Occipital lobe (tissue), 2 donors: Measurements from ENCODE around the gene KRTAP9-7. TPM values are rescaled to one million over a fixed set of nuclear protein-coding genes. Genes with fewer than 3 reads are reported as not detected.
"Not testable (repeated sequence)": the region's sequence is repeated elsewhere in the genome, so short reads cannot be mapped to it uniquely, and the experiment has no call there.

Source experiments
- DNase-seq: peaks from one replicate; lab custom pipeline; 2025; lab: John Stamatoyannopoulos, UW
- total RNA-seq: library from RNA; depleted of rRNA; stranded (reverse); fragments of >200 nt; gene quantifications from one replicate; pipeline ENCODE4 v1.2.3, GENCODE V29; 2014

The KRTAP9-7 gene
- total RNA-seq = not detected

GRCh38 chr17:41275648-41276190 lies at the start of gene KRTAP9-7:
Gene KRTAP9-7, plus strand, starts transcription at chr17:41275698. Its CDS starts 0 bp downstream, at chr17:41275698.
- not testable (repeated sequence) for DNase-seq

- DNase-seq = no peak
Observed at GRCh38 chr17:41226051-41226450, 49.4 kb upstream of the KRTAP9-7 start.

GRCh38 chr17:41226598-41227095 lies 48.9 kb upstream of the KRTAP9-7 start, which contains the start of gene KRTAP9-2:
Gene KRTAP9-2, plus strand, starts transcription at chr17:41226648. Its CDS starts 7 bp downstream, at chr17:41226655.
- DNase-seq = not testable (repeated sequence)

GRCh38 chr17:41230094-41230493 lies 45.4 kb upstream of the KRTAP9-7 start:
- DNase-seq = no peak

- no peak for DNase-seq
Observed at GRCh38 chr17:41231731-41232130, 43.8 kb upstream of the KRTAP9-7 start.

- not testable (repeated sequence) for DNase-seq
Observed at GRCh38 chr17:41232399-41233105, 42.9 kb upstream of the KRTAP9-7 start, which contains the start of gene KRTAP9-3. Gene KRTAP9-3, plus strand, starts transcription at chr17:41232449. Its CDS starts 53 bp downstream, at chr17:41232502.

- not testable (repeated sequence) for DNase-seq
Observed at GRCh38 chr17:41237116-41237515, 38.4 kb upstream of the KRTAP9-7 start.

GRCh38 chr17:41237949-41238437 lies 37.5 kb upstream of the KRTAP9-7 start, which contains the start of gene KRTAP9-8:
Gene KRTAP9-8, plus strand, starts transcription at chr17:41237999. Its CDS starts 53 bp downstream, at chr17:41238052.
- not testable (repeated sequence) for DNase-seq

- not testable (repeated sequence) for DNase-seq
Observed at GRCh38 chr17:41246995-41247787, 28.3 kb upstream of the KRTAP9-7 start.

- DNase-seq = not testable (repeated sequence)
Observed at GRCh38 chr17:41249637-41250240, 25.8 kb upstream of the KRTAP9-7 start, which contains the start of gene KRTAP9-4. Gene KRTAP9-4, plus strand, starts transcription at chr17:41249687. Its CDS starts 34 bp downstream, at chr17:41249721.

GRCh38 chr17:41251261-41251660 lies 24.2 kb upstream of the KRTAP9-7 start:
- no peak for DNase-seq

GRCh38 chr17:41254861-41255260 lies 20.6 kb upstream of the KRTAP9-7 start:
- DNase-seq = no peak

GRCh38 chr17:41255381-41256290 lies 19.9 kb upstream of the KRTAP9-7 start, which contains the start of gene KRTAP9-9:
Gene KRTAP9-9, plus strand, starts transcription at chr17:41255384.
- DNase-seq = not testable (repeated sequence)

GRCh38 chr17:41256291-41256685 lies 19.2 kb upstream of the KRTAP9-7 start:
- no peak for DNase-seq

- no peak for DNase-seq
Observed at GRCh38 chr17:41258406-41258805, 17.1 kb upstream of the KRTAP9-7 start.

- DNase-seq = no peak
Observed at GRCh38 chr17:41263212-41263611, 12.3 kb upstream of the KRTAP9-7 start.

GRCh38 chr17:41264599-41264998 lies 10.9 kb upstream of the KRTAP9-7 start:
- no peak for DNase-seq

- DNase-seq = no peak
Observed at GRCh38 chr17:41265078-41265477, 10.4 kb upstream of the KRTAP9-7 start, which contains the start of gene KRTAP9-6. Gene KRTAP9-6, plus strand, starts transcription at chr17:41265378. Its CDS starts 0 bp downstream, at chr17:41265378.

- no peak for DNase-seq
Observed at GRCh38 chr17:41267711-41268110, 7.8 kb upstream of the KRTAP9-7 start.

GRCh38 chr17:41271323-41271722 lies 4.2 kb upstream of the KRTAP9-7 start:
- DNase-seq = not testable (repeated sequence)
